Right ventricle myocardium superior (tissue), 1 donor: ENCODE results near the gene SDE2. TPM values are rescaled to one million over a fixed set of nuclear protein-coding genes. Genes with fewer than 3 reads are reported as not detected.
"Not testable (repeated sequence)": the region's sequence is repeated elsewhere in the genome, so short reads cannot be mapped to it uniquely, and the experiment has no call there.

Experiments used
- ATAC-seq: fragments of 200-7000 bp; cut with Tn5 transposase; one replicate; pipeline ENCODE4 v1.9.1; 2020; ENCODE audit warnings: mild to moderate bottlenecking; ENCODE audit not compliant: poor library complexity
- DNase-seq: peaks from one replicate; pipeline ENCODE4 v3.0.0-alpha.2; 2020
- intact Hi-C: fragments of 100-400 bp; cut with DNase I; formaldehyde crosslinking; loops from one replicate; pipeline ENCODE4 v1.11.2; 2022
- total RNA-seq: library from RNA; stranded (reverse); fragmentation: NEBNext Ultra II Directional; extraction: Animal tissue kit (Norgen Biotek cat#: 25700); gene quantifications from one replicate; pipeline ENCODE4 v1.2.1, GENCODE V29; 2021
- donor health status: DM: no; HTN: yes; CAD: no; lungs with severe emphysema.

Gene SDE2
- total RNA-seq, 1 donor from 2014 or later: 9.4 TPM

DNA sequence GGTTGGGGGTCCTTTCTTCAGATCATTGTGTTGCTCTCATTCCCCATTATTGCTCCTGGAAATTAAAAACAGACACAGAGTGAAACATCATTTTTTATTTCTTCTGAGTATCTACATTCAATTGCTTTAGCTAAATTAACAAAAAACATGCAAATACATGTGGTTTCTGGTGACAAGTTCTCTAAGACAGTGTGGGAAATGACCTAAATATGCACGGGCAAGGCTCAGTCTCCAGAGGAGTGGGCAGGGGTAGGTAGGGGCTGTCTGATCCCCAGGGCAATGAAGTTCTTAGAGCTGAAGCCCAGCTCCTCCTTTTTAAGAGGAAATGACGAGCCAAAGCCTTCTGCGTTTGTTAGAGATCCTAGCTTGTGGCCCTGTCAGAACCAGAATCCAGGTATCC is 62.6 kb downstream of the SDE2 start:
- DNase-seq (no peak), ATAC-seq (no peak)
- intact Hi-C loops: no loop called here

DNA sequence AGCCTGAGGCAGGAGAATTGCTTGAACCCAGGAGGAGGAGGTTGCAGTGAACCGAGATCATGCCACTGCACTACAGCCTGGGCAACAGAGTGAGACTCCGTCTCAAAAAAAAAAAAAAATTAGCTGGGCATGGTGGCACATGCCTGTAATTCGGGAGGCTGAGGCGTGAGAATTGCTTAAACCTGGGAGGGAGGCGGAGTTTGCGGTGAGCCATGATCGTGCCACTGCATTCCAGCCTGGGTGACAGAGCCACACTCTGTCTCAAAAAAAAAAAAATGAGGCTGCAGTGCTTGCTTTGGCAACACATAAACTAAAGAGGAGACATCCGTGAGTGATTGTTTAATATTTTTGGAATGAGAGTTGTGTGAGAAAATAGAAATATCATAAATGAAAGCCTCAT is 63.1 kb downstream of the SDE2 start:
- ATAC-seq, intact Hi-C loops: not testable (repeated sequence)

DNA sequence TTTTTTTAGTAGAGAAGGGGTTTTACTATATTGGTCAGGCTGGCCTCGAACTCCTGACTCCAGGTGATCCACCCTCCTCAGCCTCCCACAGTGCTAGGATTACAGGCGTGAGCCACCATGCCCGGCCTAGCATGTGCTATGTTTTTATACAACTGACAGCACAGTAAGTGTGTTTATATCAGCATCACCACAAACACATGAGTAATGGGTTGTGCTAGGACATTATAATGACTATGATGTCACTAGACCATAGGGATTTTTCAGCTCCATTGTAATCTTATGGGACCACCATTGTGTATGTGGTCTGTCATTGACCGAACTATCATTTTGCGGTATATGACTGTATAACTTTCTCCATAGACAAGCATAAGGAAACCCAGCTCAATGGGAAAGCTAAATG is 64.4 kb downstream of the SDE2 start:
- intact Hi-C loops: no loop called here
- no peak for ATAC-seq
- no peak for DNase-seq

More for the DNA sequence above, 63.1 kb downstream of the SDE2 start:
- DNase-seq: not testable (repeated sequence)

DNA sequence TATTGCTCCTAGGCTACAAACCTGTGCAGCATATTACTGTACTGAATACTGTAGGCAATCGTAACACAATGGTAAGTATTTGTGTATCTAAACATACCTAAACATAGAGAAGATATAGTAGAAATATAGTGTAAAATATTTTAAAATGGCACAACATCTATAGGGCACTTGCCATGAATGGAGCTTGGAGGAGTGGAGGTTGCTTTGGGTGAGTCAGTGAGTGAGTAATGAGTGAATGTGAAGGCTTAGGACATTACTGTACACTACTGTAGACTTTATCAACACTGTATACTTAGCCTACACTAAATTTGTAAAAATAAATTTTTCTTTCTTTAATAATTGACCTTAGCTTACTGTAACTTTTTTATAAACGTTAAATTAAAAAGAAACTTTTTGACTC is 66.1 kb downstream of the SDE2 start:
- DNase-seq: no peak
- no peak for ATAC-seq
- intact Hi-C loops: no loop called here

Other genes starting within 250 kb of the SDE2 start
- 188 TPM for gene SRP9, start 221.5 kb downstream of the SDE2 start, total RNA-seq
- gene EPHX1, start 189.2 kb downstream of the SDE2 start, total RNA-seq: 68.6 TPM
- 37.0 TPM for gene TMEM63A, start 117.0 kb downstream of the SDE2 start, total RNA-seq
- gene LEFTY1, start 110.2 kb downstream of the SDE2 start, total RNA-seq: 0.13 TPM
- 60.3 TPM for gene PYCR2, start 75.1 kb downstream of the SDE2 start, total RNA-seq
- 0.24 TPM for gene LEFTY2, start 58.1 kb downstream of the SDE2 start, total RNA-seq
- 271 TPM for gene H3-3A, start 63.4 kb upstream of the SDE2 start, total RNA-seq
- 23.8 TPM for gene ACBD3, start 187.4 kb upstream of the SDE2 start, total RNA-seq
- gene MIXL1, start 224.3 kb upstream of the SDE2 start, total RNA-seq: not detected